PC-3 (cell line): Measurements from ENCODE around the gene C1orf159. TPM values are rescaled to one million over a fixed set of nuclear protein-coding genes. Genes with fewer than 3 reads are reported as not detected.

Source experiments
- ATAC-seq: fragments of 200-7000 bp; cut with Tn5 transposase; 2 replicates; pipeline ENCODE4 v1.9.1; 2020; ENCODE audit warnings: mild to moderate bottlenecking, moderate library complexity
- BruUV-seq: library from RNA; stranded (reverse); fragments of 400-500 nt; replicated peaks from 2 replicates; lab custom pipeline; 2021; lab: Mats Ljungman, UMichigan
- CTCF ChIA-PET: fragments of 300-600 bp; sonication (Branson Sonifier 250); formaldehyde crosslinking; loops from one replicate; lab custom pipeline; 2022; ENCODE audit warnings: antibody characterized with exemption; lab: Charles Lee
- POLR2A ChIA-PET: fragments of 300-600 bp; sonication (Branson Sonifier 250); formaldehyde crosslinking; loops from one replicate; lab custom pipeline; 2022; ENCODE audit warnings: antibody characterized with exemption; ENCODE audit not compliant: unreplicated experiment; lab: Charles Lee
- DNase-seq: peaks from one replicate; pipeline ENCODE4 v3.0.0-alpha.2; 2015
- H2AFZ ChIP-seq: fragments of 300-600 bp; sonication (generic); 2 replicates; pipeline ENCODE4 v1.6.0; 2016; ENCODE audit warnings: antibody characterized with exemption, low read length
- H3F3A ChIP-seq: fragments of 300-600 bp; sonication (generic); one replicate; pipeline ENCODE4 v1.6.0; 2017; ENCODE audit warnings: antibody characterized with exemption, low read length, control low read depth, mild to moderate bottlenecking; ENCODE audit not compliant: unreplicated experiment
- H3K27ac ChIP-seq: fragments of 300-600 bp; sonication (generic); 2 replicates; pipeline ENCODE4 v1.5.1; 2016; ENCODE audit warnings: mild to moderate bottlenecking, low read length
- H3K27me3 ChIP-seq: fragments of 300-600 bp; sonication (generic); 2 replicates; pipeline ENCODE4 v1.6.1; 2016; ENCODE audit warnings: low read length, mixed read lengths
- H3K36me3 ChIP-seq: fragments of 300-600 bp; sonication (generic); 2 replicates; pipeline ENCODE4 v1.6.1; 2016; ENCODE audit warnings: low read depth, mixed run types, low read length, mixed read lengths
- H3K4me1 ChIP-seq: fragments of 300-600 bp; sonication (generic); 2 replicates; pipeline ENCODE4 v1.5.1; 2016; ENCODE audit warnings: low read length; ENCODE audit not compliant: insufficient read depth
- H3K4me2 ChIP-seq: fragments of 300-600 bp; sonication (generic); 2 replicates; pipeline ENCODE4 v1.6.0; 2016; ENCODE audit warnings: low read length
- H3K4me3 ChIP-seq: fragments of 300-600 bp; sonication (generic); 2 replicates; pipeline ENCODE4 v1.5.1; 2016; ENCODE audit warnings: mild to moderate bottlenecking, low read length, mixed read lengths
- H3K79me2 ChIP-seq: fragments of 300-600 bp; sonication (generic); 2 replicates; pipeline ENCODE4 v1.6.1; 2017; ENCODE audit warnings: low read length, mixed read lengths
- H3K9ac ChIP-seq: fragments of 300-600 bp; sonication (generic); 2 replicates; pipeline ENCODE4 v1.6.0; 2016; ENCODE audit warnings: mild to moderate bottlenecking, low read length
- H3K9me2 ChIP-seq: fragments of 300-600 bp; sonication (generic); replicated peaks from 2 replicates; pipeline ENCODE4 v1.6.1; 2016; ENCODE audit warnings: mixed run types, low read length, mixed read lengths
- H3K9me3 ChIP-seq: fragments of 300-600 bp; sonication (generic); 2 replicates; pipeline ENCODE4 v1.6.1; 2016; ENCODE audit warnings: low read length, mixed read lengths
- H4K20me1 ChIP-seq: fragments of 300-600 bp; sonication (generic); 2 replicates; pipeline ENCODE4 v1.6.1; 2016; ENCODE audit warnings: low read length, mixed read lengths
- CTCF ChIP-seq: fragments of 300-600 bp; sonication (generic); conservative IDR thresholded peaks from 2 replicates; pipeline ENCODE4 v1.5.1; 2017; ENCODE audit warnings: antibody characterized with exemption, low read depth, mild to moderate bottlenecking, low read length
- EZH2 ChIP-seq: fragments of 300-600 bp; sonication (generic); IDR thresholded peaks from one replicate; pipeline ENCODE4 v1.6.1; 2017; ENCODE audit warnings: antibody characterized with exemption, mild to moderate bottlenecking, low read length; ENCODE audit not compliant: unreplicated experiment
- EZH2phosphoT487 ChIP-seq: fragments of 300-600 bp; sonication (generic); IDR thresholded peaks from 2 replicates; pipeline ENCODE4 v1.6.1; 2018; ENCODE audit warnings: mild to moderate bottlenecking, antibody characterized with exemption, low read length, borderline replicate concordance
- intact Hi-C: fragments of 100-400 bp; cut with micrococcal nuclease; formaldehyde crosslinking; loops from 2 replicates; pipeline ENCODE4 v1.9.0; 2023
- total RNA-seq: library from RNA; depleted of rRNA; stranded (reverse); fragments of >200 nt; gene quantifications from 2 replicates; pipeline ENCODE4 v1.2.3, GENCODE V29; 2014

C1orf159 gene
- total RNA-seq, 1 experiment from 2014 or later = 78.0 TPM

GRCh38 chr1:1081311-1082238, 34.3 kb downstream of the C1orf159 start:
- BruUV-seq = no TSS peak
- H3K4me2 ChIP-seq = no peak overlapping the region
- H3K9me2 ChIP-seq = no peaks in the 10 kb centered on the region
- CTCF ChIA-PET = no interaction called here
- TF ChIP-seq CTCF (no peak), EZH2 (no peak), EZH2phosphoT487 (no peak)
- no peak overlapping the region for H3K4me3 ChIP-seq
- intact Hi-C loops = no loop called here
- H3F3A ChIP-seq = no peaks in the 10 kb centered on the region
- H4K20me1 ChIP-seq = no peaks in the 10 kb centered on the region
- no peaks in the 10 kb centered on the region for H3K9me3 ChIP-seq
- H3K27ac ChIP-seq = no peak overlapping the region
- no peak for ATAC-seq
- no peaks in the 10 kb centered on the region for H3K27me3 ChIP-seq
- POLR2A ChIA-PET = no interaction called here
- peaks cover 12% of the 10 kb centered on the region for H3K4me1 ChIP-seq
- no peaks in the 10 kb centered on the region for H3K79me2 ChIP-seq
- H3K36me3 ChIP-seq = no peaks in the 10 kb centered on the region
- no peak overlapping the region for H3K9ac ChIP-seq
- H2AFZ ChIP-seq = no peak overlapping the region
- no peak for DNase-seq

GRCh38 chr1:1080951-1081310, 35.0 kb downstream of the C1orf159 start:
- Histone ChIP-seq H3F3A (no peaks in the 10 kb centered on the region), H3K36me3 (no peaks in the 10 kb centered on the region), H2AFZ (no peak overlapping the region), H3K9ac (no peak overlapping the region), H3K4me3 (no peak overlapping the region), H3K9me3 (no peaks in the 10 kb centered on the region), H4K20me1 (no peaks in the 10 kb centered on the region), H3K27me3 (no peaks in the 10 kb centered on the region), H3K4me1 (peaks cover 12% of the 10 kb centered on the region), H3K27ac (no peak overlapping the region), H3K9me2 (no peaks in the 10 kb centered on the region), H3K79me2 (no peaks in the 10 kb centered on the region), H3K4me2 (no peak overlapping the region)
- TF ChIP-seq EZH2 (no peak), EZH2phosphoT487 (no peak), CTCF (no peak)
- ChIA-PET CTCF (no interaction called here), POLR2A (no interaction called here)
- intact Hi-C loops = no loop called here
- ATAC-seq (no peak), DNase-seq (no peak)
- no TSS peak for BruUV-seq
